ENCODE measurements around the gene JARID2.

- TF ChIP-seq FOXP2 (optimal IDR thresholded peaks at IDR 0.05; ENCODE audit: borderline replicate concordance, extremely low read depth, extremely low read length, insufficient read depth) (no peak), TAF1 (IDR thresholded peaks at IDR 0.05; ENCODE audit: borderline replicate concordance, insufficient read depth, low read length) (no peak), POLR2AphosphoS5 (IDR thresholded peaks at IDR 0.05; ENCODE audit: low read depth, low read length) (no peak), SIN3A (IDR thresholded peaks at IDR 0.05; ENCODE audit: borderline replicate concordance, insufficient read depth, low read length) (no peak)
These were observed 72.3 kb downstream of the JARID2 start for GRCh38 chr6:15317934-15318902.
